ENCODE results near the gene CACNA1G.

CACNA1G gene

GRCh38 chr17:50642722-50643656, 82.5 kb downstream of the CACNA1G start:
- H3K9me2 ChIP-seq (replicated peaks; ENCODE audit: control insufficient read depth, low read length), result no peaks in the 10 kb centered on the region
- no peak for TF ChIP-seq EZH2phosphoT487 (IDR thresholded peaks at IDR 0.05; ENCODE audit: borderline replicate concordance, low read length)
- no peak for TF ChIP-seq CTCF (IDR thresholded peaks at IDR 0.05; ENCODE audit: low read depth, low read length, poor library complexity, severe bottlenecking)
- peaks cover 21% of the 10 kb centered on the region for H3K27me3 ChIP-seq (ENCODE audit: control insufficient read depth, low read length)
- no peaks in the 10 kb centered on the region for H4K20me1 ChIP-seq (ENCODE audit: control insufficient read depth, insufficient read depth, low read depth, low read length)
- no peak overlapping the region for H3K4me2 ChIP-seq (ENCODE audit: low read length)
- no peak overlapping the region for H3K4me3 ChIP-seq (ENCODE audit: low read length)
- H3K9me3 ChIP-seq (ENCODE audit: control insufficient read depth, insufficient read depth, low read length), result no peaks in the 10 kb centered on the region
- no peaks in the 10 kb centered on the region for H3K36me3 ChIP-seq (ENCODE audit: control insufficient read depth, low read length)
- no peaks in the 10 kb centered on the region for H3F3A ChIP-seq (ENCODE audit: control insufficient read depth, insufficient read depth)
- H3K27ac ChIP-seq (ENCODE audit: low read depth, low read length), result no peak overlapping the region
- no peaks in the 10 kb centered on the region for H3K79me2 ChIP-seq (ENCODE audit: control insufficient read depth, low read length)
- no peaks in the 10 kb centered on the region; the same call in 1 of the 2 replicates for H3K4me1 ChIP-seq (ENCODE audit: control insufficient read depth, low read length)

DNA sequence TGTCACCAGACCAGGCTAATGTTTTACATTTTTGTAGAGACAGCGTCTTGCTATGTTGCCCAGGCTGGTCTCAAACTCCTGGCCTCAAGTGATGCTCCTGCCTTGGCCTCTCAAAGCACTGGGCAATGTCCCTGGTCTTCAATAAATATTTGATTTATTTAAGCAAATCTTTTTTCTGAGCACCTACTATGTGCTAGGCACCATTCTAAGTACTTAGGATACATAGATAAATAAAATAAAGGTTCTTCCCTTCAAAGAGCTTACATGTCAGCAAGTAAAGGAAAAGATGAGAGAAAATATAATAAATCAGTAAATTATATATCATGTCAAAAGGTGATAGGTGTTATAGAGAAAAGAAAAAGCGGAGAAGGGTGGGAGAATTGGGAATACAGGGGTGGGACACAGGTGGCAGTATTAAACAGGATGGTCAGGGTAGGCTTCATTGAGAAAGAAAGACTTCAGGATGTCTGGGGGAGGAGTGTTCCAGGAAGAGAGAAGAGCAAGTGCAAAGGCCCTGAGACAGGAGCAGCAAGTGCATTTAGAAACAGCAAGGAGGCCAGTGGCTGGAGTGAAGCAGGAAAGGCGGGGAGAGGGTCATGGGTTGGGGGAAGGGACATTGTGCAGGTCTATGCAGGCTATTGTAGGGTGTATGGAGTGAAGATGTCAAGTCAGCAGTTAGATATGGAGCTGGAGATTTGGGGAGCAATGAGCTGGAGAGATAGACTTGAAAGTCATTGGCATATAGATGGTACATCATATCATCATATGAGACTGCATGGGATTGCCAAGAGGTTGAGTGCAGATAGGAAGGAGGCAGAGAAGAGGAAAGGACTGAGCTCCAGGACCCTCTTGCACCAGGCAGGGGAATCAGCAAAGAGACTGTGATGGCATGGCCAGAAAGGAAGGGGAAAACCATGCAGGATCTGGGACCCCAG, 85.5 kb downstream of the CACNA1G start:
- Histone ChIP-seq H3F3A (ENCODE audit: control insufficient read depth, insufficient read depth) (no peaks in the 10 kb centered on the region), H3K4me2 (ENCODE audit: low read length) (no peak overlapping the region), H3K27ac (ENCODE audit: low read depth, low read length) (no peak overlapping the region), H3K36me3 (ENCODE audit: control insufficient read depth, low read length) (no peaks in the 10 kb centered on the region), H3K27me3 (ENCODE audit: control insufficient read depth, low read length) (peaks cover 8% of the 10 kb centered on the region; the same call in 1 of the 2 replicates), H3K9me3 (ENCODE audit: control insufficient read depth, insufficient read depth, low read length) (no peaks in the 10 kb centered on the region), H3K79me2 (ENCODE audit: control insufficient read depth, low read length) (no peaks in the 10 kb centered on the region), H3K4me3 (ENCODE audit: low read length) (no peak overlapping the region), H3K9me2 (replicated peaks; ENCODE audit: control insufficient read depth, low read length) (no peaks in the 10 kb centered on the region), H3K4me1 (ENCODE audit: control insufficient read depth, low read length) (peaks cover 3% of the 10 kb centered on the region; the same call in 1 of the 2 replicates), H4K20me1 (ENCODE audit: control insufficient read depth, insufficient read depth, low read depth, low read length) (no peaks in the 10 kb centered on the region)
- TF ChIP-seq EZH2phosphoT487 (IDR thresholded peaks at IDR 0.05; ENCODE audit: borderline replicate concordance, low read length) (no peak), CTCF (IDR thresholded peaks at IDR 0.05; ENCODE audit: low read depth, low read length, poor library complexity, severe bottlenecking) (no peak)

DNA sequence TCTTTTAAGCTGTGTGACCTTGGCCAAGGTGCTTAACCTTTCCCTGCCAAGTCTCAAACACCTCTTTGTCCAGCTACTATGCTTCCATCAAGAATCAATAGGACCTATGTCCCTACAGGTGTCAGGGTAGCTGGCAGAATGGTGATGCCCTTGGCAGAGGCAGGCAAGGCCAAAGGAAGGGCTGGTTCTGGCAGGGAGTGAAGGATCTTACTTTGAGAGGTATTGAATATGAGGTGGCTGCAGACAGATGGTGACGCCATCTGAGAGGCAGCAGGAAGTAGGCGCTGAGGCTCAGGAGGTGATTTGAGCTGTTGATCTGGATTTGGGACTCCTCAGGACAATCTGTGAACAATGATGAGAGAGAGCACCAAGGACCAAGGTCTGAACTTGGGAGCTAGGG, 86.7 kb downstream of the CACNA1G start:
- Histone ChIP-seq H3K4me2 (ENCODE audit: low read length) (no peak overlapping the region), H3K27me3 (ENCODE audit: control insufficient read depth, low read length) (peaks cover 13% of the 10 kb centered on the region; the same call in 1 of the 2 replicates), H3K4me3 (ENCODE audit: low read length) (no peak overlapping the region), H3F3A (ENCODE audit: control insufficient read depth, insufficient read depth) (no peaks in the 10 kb centered on the region), H3K9me2 (replicated peaks; ENCODE audit: control insufficient read depth, low read length) (no peaks in the 10 kb centered on the region), H4K20me1 (ENCODE audit: control insufficient read depth, insufficient read depth, low read depth, low read length) (no peaks in the 10 kb centered on the region), H3K36me3 (ENCODE audit: control insufficient read depth, low read length) (no peaks in the 10 kb centered on the region), H3K9me3 (ENCODE audit: control insufficient read depth, insufficient read depth, low read length) (no peaks in the 10 kb centered on the region), H3K27ac (ENCODE audit: low read depth, low read length) (no peak overlapping the region), H3K79me2 (ENCODE audit: control insufficient read depth, low read length) (no peaks in the 10 kb centered on the region), H3K4me1 (ENCODE audit: control insufficient read depth, low read length) (peaks cover 3% of the 10 kb centered on the region; the same call in 1 of the 2 replicates)
- TF ChIP-seq CTCF (IDR thresholded peaks at IDR 0.05; ENCODE audit: low read depth, low read length, poor library complexity, severe bottlenecking) (no peak), EZH2phosphoT487 (IDR thresholded peaks at IDR 0.05; ENCODE audit: borderline replicate concordance, low read length) (no peak)
